Measurements from ENCODE around the gene PCARE. TPM values are rescaled to one million over a fixed set of nuclear protein-coding genes. Genes with fewer than 3 reads are reported as not detected.

PCARE gene
- total RNA-seq, 4 donors from 2014 or later, result not detected

DNA sequence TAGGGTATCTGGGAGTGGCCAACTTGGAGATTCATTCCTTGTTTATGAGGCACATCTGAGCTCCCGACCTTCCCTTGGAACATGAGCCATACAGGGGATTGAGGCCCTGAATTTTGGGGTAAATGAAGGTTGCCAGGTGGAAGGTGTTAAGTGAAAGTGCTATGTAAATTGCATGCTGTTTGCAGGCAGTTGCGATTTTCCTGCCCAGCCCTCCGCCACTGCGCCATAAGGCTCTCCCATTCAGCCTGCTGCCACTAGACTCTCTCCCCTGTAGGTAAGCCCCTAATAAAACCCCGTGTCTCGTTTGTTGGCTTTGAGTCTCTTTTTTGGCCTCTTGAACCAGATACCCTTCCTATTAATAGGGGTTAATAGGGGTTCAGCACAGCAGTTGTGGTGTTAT, 33.8 kb downstream of the PCARE start:
- Histone ChIP-seq H3K27me3 (no peaks in the 10 kb centered on the region), H3K27ac (no peak overlapping the region), H3K4me3 (no peak overlapping the region), H3K4me1 (no peaks in the 10 kb centered on the region), H3K9me3 (no peaks in the 10 kb centered on the region), H3K36me3 (no peaks in the 10 kb centered on the region)
- DNase-seq, result no peak
- no peak for TF ChIP-seq POLR2A (IDR thresholded peaks at IDR 0.05)
- TF ChIP-seq, protein P1, sequence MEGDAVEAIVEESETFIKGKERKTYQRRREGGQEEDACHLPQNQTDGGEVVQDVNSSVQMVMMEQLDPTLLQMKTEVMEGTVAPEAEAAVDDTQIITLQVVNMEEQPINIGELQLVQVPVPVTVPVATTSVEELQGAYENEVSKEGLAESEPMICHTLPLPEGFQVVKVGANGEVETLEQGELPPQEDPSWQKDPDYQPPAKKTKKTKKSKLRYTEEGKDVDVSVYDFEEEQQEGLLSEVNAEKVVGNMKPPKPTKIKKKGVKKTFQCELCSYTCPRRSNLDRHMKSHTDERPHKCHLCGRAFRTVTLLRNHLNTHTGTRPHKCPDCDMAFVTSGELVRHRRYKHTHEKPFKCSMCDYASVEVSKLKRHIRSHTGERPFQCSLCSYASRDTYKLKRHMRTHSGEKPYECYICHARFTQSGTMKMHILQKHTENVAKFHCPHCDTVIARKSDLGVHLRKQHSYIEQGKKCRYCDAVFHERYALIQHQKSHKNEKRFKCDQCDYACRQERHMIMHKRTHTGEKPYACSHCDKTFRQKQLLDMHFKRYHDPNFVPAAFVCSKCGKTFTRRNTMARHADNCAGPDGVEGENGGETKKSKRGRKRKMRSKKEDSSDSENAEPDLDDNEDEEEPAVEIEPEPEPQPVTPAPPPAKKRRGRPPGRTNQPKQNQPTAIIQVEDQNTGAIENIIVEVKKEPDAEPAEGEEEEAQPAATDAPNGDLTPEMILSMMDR (IDR thresholded peaks at IDR 0.05), result no peak

DNA sequence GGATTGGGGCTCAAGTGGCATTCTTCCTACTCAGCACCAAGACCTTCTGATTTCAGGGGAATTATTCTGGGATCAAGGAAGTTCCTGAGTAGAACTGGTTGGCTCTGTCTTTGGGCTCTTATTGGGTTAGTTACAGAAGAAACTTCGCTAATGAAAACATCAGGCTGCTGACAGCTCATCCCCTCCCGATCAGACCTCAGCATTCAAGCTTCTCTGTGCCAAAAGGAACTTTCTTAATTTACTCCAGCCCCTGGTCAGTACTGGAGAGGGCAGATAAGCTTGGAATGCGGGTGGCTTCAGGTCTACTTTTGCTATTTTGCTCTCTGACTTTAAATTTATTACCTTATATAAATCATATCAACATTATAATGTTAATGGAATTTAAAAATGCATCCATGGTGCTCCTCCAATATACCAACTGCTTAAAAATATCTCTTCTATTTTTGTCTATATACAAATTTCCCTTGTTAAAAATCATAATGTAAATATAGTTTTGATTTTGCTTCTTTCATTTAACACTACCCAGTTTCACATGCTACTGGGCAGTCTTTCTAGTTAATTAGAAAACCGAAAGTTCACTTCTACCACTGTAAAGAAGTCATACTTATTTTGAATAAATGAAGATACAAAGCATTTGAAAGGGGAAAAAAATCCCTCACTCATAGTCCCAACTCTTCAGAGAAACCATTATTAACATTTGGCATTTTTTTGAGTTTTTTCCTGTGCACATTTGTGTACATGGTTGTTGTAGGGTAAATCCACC, 34.4 kb downstream of the PCARE start:
- Histone ChIP-seq H3K4me3 (no peak overlapping the region), H3K27ac (no peak overlapping the region), H3K4me1 (no peaks in the 10 kb centered on the region), H3K9me3 (no peaks in the 10 kb centered on the region), H3K27me3 (no peaks in the 10 kb centered on the region), H3K36me3 (no peaks in the 10 kb centered on the region)
- DNase-seq, result no peak
- TF ChIP-seq, protein P1 (IDR thresholded peaks at IDR 0.05), result no peak
- TF ChIP-seq POLR2A (IDR thresholded peaks at IDR 0.05), result no peak

DNA sequence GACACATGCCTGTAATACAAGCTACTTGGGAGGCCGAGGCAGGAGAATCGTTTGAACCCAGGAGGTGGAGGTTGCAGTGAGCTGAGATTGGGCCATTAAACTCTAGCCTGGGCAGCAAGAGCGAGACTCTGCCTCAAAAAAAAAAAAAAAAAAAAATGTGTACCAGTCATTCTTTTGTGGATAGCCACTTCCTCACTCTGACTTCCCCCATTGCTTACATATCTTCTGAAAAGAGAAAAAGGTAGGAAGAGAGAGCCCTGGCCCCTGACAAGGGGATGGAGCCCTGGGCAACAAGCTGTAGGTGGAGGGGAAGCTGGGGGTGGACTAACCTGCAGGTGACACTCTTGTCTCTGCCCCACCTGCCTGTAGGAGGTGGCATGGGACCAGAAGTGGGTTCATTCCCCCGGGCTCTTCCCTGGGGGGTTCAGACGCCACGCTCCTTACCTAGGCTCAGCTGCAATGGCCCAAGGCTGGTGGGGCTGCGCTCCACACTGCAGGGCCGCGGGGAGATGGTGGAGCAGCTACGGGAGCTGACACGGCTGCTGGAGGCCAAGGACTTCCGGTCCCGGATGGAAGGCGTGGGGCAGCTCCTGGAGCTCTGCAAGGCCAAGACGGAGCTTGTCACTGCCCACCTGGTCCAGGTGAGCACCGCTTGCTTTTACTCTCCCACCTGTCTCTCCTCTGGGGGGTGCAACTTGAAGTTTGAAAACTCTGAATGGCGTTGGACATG, 39.1 kb downstream of the PCARE start:
- Histone ChIP-seq H3K4me1 (no peaks in the 10 kb centered on the region), H3K9me3 (no peaks in the 10 kb centered on the region), H3K36me3 (no peaks in the 10 kb centered on the region), H3K27me3 (no peaks in the 10 kb centered on the region), H3K27ac (no peak overlapping the region), H3K4me3 (no peak overlapping the region)
- no peak for DNase-seq
- TF ChIP-seq, protein P1 (IDR thresholded peaks at IDR 0.05), result no peak
- no peak for TF ChIP-seq POLR2A (IDR thresholded peaks at IDR 0.05)

DNA sequence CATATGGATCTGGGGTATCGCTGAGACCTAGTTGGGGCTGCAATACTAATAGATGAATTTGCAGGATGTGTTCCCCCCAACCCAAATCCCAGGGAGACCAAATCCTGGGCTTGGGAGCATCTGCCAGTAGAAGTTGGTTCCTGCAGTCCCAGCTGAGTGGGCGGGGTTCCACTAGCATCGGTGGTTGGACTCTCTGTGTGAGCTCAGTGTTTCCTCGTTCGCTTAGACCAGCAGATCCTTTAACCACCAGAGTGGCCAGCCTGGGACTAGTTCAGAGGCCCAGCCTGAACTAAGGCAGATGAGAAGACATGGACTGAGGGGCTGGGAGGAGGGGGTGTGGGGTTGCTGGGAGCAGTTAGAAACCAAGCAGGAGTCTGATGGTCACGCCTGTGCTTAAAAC, 40.7 kb downstream of the PCARE start:
- TF ChIP-seq, protein P1 (IDR thresholded peaks at IDR 0.05), result no peak
- no peak for TF ChIP-seq POLR2A (IDR thresholded peaks at IDR 0.05)
- H3K36me3 ChIP-seq, result no peaks in the 10 kb centered on the region
- no peaks in the 10 kb centered on the region for H3K9me3 ChIP-seq
- H3K27me3 ChIP-seq, result no peaks in the 10 kb centered on the region
- H3K27ac ChIP-seq, result no peak overlapping the region
- no peaks in the 10 kb centered on the region for H3K4me1 ChIP-seq
- no peak overlapping the region for H3K4me3 ChIP-seq
- DNase-seq, result no peak

DNA sequence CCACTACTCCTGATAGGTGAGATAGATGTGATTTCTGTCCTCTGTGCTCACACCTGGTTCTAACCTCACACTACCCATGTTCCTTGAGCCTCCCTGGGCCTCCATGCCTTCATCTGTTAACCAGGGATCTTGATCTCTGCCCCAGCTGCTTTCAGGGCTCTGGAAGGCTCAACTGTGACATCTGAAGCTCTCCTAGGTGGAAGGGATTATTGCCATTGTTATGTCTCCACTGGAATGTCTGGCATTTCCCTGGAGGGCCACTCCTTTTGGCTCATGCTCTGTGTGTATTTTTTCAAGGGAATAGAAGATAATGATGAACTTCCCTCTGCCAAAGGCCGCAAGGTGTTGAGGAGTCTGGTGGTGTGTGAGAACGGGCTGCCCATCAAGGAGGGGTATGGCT, 41.2 kb downstream of the PCARE start:
- Histone ChIP-seq H3K27ac (no peak overlapping the region), H3K27me3 (no peaks in the 10 kb centered on the region), H3K4me3 (no peak overlapping the region), H3K4me1 (no peaks in the 10 kb centered on the region), H3K36me3 (no peaks in the 10 kb centered on the region), H3K9me3 (no peaks in the 10 kb centered on the region)
- TF ChIP-seq, protein P1 (IDR thresholded peaks at IDR 0.05), result no peak
- no peak for TF ChIP-seq POLR2A (IDR thresholded peaks at IDR 0.05)
- no peak for DNase-seq
